HG03469 (cell line): ENCODE data around the gene TIGD4.

Experiments used
- ATAC-seq: cut with Tn5 transposase; IDR thresholded peaks from one replicate; pipeline ENCODE4 v1.9.1; 2021; ENCODE audit warnings: mild to moderate bottlenecking, moderate library complexity, moderate number of reproducible peaks; ENCODE audit not compliant: unreplicated experiment

TIGD4 gene

DNA sequence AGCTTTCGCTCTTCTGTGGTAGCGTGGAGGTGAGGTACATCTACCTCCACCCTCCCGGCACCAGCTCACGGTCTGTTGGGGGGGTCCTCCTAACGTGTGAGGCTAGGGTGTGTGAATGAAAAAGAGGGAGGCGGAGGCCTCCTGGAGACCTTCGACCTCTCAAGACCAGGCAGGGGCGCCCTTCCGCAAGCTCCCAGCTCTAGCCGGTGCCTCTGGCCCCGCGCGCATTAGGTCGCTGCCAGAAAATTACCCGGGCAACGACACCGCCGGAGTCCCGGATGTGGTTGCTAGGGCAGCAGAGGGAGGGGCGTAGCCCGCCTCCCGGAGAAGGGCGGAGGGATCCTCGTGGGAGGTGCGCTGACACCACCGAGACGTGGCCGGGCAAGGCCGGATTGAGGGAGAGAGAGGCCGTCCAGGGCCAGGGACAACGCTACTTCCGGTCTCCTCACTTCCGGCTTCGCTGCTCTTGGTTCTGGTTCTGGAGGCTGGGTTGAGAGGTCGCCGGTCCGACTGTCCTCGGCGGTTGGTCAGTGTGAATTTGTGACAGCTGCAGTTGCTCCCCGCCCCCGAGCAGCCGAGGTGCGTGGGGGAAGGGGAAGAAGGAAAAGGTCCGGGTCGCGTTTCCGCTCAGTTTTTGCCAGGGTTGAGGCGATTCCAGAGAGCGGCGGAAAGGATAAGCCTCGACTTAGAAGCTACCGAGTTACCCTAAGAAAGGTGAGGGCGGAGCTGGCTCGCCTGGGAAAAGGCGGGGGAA lies at the start of gene TIGD4, which contains the start of gene ARFIP1:
TIGD4 (minus strand) TSS at position 218 of the 754 bp plus-strand sequence. CDS start 8,726 bp downstream, outside the sequence.
ARFIP1 (plus strand) TSS at position 442 of the 754 bp plus-strand sequence. CDS start 49,680 bp downstream, outside the sequence.
- ATAC-seq, result peak; percentile 85

DNA sequence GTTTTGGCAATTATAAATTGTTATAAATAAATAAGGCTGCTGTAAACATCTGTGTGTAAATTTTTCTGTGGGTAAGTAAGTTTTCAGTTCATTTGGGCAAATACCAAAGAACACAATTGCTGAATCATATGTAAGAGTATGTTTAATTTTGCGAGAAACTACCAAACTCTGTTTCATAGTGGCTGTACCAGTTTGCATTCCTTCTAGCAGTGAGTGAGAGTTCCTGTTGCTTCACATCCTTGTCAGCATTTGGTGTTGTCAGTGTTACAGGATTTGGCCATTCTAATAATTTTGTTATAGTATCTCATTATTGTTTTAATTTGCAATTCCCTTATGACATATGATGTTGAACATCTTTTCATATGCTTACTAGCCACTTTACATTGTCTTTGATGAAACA lies 48.6 kb upstream of the TIGD4 start:
- ATAC-seq, result no peak

DNA sequence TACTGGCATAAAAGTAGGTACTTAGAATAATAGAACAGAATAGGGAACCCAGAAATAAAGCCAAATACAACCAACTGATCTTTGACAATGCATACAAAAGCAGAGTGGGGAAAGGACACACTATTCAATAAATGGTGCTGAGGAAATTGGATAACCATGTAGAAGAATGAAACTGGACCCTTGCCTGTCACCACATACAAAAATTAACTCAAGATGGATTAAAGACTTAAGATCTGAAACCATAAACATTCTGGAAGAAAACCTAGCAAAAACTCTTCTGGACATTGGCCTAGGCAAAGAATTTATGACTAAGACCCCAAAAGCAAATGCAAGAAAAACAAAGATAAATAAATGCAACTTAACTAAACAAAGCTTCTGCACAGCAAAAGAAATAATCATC lies 45.8 kb upstream of the TIGD4 start:
- no peak for ATAC-seq

DNA sequence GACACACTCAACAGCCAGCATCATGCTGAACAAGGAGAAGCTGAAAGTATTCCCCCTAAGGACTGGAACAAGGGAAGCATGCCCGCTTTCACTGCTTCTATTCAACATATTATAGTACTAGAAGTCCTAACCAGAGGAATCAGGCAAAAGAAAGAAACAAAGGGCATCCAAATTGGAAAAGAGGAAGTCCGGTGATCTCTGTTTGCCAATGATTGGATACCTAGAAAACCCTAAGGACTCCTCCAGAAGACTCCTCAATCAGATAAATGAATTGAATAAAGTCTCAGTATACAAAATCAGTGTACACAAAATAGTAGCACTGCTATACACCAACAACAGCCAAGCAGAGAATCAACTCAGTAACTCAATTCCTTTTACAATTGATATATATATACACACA lies 45.0 kb upstream of the TIGD4 start:
- ATAC-seq, result no peak

DNA sequence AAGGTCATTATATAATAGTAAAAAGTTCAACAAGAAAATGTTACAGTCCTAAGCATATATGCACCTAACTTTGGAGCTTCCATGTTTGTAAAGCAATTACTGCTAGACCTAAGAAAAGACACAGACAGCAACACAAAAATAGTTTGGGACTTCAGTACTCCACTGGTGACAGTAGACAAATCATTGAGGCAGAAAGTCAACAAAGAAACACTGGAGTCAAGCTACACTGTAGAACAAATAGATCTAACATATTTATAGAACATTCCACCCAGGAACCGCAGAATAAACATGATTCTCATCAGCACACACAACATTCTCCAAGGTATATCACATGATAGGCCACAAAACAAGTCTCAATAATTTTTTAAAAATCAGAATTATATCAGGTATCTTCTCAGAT lies 42.8 kb upstream of the TIGD4 start:
- ATAC-seq, result no peak

DNA sequence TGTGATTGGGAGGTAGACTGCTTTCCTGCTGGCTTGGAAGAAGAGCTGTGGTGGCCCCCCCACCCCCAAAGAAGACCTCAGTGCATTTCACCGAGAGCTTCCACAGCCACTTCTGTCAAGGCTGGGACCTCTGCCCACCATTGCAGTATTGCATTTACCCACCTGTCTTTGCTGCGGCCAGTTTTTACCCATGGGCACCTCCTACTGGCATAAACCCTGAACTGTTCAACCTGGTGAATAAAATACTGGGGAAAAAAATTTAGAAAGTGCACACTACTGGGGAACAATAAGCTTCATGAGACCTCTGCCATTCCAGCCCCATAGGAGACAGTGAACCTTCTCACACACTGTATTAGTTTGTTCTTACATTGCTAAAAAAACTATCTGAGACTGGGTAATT lies 40.5 kb upstream of the TIGD4 start:
- ATAC-seq, result no peak

DNA sequence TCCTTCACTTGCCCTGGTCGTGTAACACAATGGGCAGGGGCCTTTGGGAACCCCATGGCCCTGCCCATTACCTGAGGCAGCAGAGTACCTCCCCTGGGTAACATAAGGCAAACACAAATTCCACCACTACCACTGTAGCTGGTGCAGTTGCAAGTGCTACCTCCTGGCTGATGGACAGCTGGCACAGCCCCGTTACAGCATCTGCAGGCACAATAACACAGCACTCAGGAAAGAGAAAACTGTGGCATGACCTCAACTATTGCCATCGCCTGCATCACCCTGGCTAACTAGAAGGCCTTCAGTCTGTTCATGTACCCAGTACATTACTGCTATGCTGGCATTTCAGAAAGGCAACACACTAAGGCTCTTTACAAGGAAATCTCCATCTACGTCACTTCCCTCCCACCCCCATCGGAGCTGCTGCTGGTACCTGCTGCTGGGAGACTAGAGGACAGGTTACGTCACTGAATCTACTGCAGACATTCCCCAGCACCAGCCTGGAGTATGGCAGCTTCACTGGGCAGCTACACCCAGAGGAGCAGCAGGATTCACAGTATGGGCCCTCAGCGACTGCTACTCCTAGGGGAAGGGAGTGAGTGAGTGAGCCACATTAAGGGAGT lies 39.6 kb upstream of the TIGD4 start:
- no peak for ATAC-seq

DNA sequence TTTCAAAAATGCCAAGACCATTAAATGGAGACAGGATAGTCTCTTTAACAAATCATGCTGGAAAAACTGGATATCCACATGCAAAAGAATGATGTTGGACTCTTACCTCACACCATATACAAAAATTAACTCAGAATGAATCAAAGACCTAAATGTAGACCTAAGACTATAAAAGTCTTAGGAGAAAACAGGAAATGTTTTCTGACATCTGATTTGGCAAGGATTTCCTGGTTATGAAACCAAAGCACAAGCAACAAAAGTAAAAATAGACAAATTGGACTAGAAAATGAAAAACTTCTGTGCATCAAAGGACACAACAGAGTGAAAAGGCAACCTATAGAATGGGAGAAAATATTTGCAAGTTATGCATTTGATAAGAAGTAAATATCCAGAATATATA lies 37.8 kb upstream of the TIGD4 start:
- no peak for ATAC-seq

DNA sequence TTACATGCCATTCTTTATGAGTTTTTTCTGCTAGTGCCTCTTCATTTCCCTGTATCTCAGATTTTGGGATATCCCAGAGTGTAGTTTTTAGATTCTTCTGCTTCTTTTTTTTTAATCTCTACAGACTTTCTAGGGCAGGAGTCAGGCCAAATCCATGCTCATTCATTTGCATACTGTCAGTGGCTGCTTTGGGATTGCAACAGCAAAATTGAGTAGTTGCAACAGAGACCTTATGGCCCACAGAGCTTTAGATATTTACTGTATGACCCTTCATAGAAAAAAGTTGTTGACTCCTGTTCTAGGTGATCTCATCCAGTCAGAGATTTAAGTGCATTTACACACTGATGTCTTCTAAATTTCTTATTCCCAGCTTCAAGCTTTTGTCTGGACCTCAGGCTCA lies 35.5 kb upstream of the TIGD4 start:
- ATAC-seq, result no peak

DNA sequence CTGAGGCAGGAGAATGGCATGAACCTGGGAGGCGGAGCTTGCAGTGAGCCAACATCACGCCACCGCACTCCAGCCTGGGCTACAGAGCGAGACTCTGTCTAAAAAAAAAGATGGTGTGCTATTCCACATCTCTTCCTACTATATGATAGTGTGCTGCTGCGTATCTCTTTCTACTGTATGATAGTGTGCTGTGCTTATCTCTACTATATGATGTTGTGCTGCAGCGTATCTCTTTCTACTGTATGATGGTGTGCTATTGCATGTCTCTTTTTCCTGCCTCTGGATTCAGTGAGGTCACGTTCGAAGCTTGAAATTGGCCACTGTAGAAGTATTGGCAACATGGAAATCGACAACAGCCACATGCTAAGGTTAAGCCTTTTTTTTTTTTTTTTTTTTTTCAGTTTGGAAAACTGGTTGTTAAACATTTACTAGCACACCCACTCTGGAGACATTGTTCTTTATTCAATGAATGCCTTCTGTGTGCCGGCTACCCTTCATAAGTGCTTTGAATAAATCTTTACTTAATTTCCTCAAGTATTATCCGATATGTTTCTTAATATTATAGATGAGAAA lies 31.3 kb upstream of the TIGD4 start:
- ATAC-seq, result no peak

DNA sequence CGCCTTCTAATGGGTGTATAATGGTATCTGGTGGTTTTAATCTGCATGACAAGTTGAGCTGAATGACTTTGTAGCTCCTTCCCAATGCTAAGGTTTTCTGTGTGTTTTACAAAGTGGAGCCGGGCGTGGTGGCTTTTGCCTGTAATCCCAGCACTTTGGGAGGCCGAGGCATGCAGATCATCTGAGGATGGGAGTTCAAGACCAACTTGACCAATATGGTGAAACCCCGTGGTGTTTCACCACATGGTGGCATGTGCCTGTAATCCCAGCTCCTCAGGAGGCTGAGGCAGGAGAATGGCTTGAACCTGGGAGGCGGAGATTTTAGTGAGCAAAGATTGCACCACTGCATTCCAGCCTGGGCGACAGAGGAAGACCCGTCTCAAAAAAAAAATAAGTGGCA lies 29.1 kb upstream of the TIGD4 start:
- no peak for ATAC-seq

DNA sequence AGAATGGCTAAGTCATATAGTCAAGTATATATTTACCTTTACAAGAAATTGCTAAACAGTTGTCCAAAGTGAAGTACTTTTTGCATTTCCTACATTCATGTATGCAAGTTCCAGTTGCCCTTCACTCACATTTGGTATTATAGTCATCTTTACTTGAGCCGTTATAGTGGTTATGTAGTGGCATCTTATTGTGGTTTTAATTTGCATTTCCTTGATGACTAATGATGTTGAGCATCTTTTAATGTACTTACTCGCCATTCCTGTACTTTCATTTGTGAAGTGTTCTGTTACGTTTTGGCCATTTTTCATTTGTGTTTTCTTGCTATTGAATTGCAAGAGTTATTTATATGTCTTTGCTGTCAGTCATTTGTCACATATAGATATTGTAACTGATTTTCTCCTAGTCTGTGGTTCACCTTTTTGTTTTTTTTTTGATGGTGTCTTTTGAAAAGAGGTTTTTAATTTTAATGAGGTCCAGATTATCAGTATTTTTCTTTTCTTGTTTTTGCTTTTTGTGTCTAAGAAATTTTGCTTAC lies 27.8 kb upstream of the TIGD4 start:
- ATAC-seq, result no peak

DNA sequence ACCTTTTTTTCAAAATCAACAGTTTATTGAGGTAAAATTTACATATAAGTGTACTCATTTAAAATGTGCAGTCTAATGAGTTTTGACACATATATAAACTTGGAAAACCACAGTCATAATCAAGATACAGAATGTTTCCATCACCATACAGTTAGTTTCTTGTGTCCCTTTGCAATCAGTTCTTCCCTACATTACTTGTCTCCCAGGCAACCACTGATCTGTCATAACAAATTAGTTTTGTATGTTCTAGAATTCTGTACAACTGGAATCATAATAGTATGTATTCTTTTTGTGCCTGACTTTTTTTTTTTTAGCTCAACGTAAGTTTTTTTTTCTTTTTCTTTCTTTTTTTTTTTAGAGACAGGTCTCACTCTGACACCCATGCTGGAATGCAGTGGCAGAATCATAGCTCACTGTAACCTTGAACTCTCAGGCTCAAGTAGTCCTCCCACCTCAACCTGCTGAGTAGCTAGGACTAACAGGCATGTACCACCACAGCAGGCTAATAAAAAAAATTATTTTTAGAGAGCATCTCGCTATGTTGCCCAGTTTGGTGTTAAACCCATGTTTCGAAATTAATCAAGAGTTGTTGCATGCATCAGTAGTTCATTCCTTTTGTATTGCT lies 27.1 kb upstream of the TIGD4 start:
- ATAC-seq, result no peak

DNA sequence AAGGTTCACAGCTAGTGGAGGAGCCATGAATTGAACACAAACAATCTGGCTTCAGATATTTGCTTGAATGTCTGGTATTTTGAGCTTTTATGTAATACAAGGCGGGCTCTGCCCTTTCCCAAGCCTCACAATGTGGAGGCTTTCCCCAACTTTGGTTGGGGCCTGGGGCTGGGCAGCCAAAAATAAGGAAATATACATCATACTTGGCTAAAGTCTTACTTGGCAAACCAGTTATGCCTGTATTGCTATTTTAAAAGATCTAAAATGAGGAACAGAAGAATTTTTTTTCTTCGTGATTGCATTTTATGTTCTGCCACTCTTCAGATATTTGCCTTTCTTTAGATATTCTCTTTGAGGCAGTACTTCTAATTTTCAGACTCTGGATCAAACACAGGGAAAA lies 26.3 kb upstream of the TIGD4 start:
- ATAC-seq, result no peak

DNA sequence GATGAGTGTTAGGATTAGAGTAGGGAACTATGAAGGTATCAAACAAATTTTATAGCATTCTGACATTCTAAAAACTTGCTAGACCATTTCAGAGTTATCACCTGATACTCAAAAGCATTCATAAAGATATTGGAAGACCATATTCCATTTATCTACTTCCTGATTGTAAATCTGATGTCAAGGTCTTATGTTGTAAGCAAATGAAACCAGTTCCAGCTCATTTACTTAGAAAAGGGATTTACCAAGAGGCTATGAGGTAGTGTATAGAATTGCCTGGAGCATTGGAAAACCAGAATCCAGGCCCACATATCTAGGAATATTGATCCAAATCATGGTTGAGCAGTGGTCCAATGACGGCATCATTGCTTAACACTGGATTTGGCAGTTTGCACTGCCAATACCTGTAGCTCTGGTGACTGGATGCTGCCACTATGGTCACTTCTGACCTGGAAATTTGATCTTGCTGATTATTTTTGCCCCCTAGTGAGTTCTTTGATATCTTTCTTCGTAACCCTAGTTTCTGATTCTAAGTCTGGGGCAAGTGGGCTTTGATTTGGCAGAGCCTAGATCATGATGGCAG lies 25.6 kb upstream of the TIGD4 start:
- no peak for ATAC-seq

DNA sequence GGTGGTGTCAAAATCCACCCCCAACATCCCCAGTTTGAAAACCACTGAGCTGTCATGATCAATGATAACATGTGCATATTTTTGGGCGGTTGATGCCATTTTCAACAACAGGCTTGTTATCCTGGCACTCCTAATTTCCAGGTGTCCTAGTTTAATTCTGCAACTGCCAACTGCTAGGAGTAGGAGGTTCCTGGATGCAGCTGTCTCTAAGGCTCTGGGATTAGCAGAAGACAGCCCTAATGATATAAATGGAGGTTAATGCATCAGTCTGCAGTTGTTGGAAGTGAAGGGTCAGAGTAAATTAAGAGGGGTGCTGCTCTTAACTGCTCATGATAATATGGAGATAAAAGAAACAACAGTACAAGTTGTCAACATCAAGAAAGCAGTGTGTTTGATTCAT lies 24.0 kb upstream of the TIGD4 start:
- no peak for ATAC-seq

DNA sequence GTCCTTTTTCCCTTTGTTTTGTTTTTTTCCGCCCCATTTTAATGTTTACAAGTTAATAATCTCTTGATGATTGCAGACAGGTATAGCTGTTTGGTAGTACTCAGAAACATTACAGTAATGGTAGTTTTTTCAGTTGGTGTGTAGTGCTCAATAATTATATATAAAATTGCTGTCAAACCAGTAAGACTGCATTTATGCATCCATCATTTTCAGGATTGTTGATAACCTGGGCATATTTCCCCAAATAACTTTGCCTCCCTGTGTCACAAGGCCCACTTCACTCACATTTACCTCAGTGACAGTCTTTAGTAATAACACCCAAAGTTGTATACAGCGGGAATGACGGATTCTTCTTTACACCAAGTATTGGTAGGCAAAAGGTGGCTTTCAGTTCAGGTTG lies 16.4 kb upstream of the TIGD4 start:
- no peak for ATAC-seq

DNA sequence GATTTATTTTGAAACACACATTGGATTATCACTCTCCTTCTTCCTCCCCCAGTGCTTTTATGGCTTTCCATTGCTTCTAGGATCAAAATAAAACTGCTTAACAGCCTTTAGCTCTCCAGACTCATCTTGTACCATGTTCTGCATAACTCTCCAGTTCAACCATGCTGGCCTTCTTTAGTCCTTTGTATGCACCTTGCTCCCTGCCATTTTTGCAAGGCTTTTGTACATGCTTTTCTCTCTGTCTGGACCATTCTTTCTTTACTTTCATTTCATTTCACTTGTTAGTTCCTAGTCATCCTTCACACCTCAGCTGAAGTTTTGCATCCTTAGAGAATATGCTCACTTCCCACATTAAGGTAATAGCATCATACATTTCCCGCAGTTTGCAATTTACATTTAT lies 7.1 kb upstream of the TIGD4 start:
- no peak for ATAC-seq

DNA sequence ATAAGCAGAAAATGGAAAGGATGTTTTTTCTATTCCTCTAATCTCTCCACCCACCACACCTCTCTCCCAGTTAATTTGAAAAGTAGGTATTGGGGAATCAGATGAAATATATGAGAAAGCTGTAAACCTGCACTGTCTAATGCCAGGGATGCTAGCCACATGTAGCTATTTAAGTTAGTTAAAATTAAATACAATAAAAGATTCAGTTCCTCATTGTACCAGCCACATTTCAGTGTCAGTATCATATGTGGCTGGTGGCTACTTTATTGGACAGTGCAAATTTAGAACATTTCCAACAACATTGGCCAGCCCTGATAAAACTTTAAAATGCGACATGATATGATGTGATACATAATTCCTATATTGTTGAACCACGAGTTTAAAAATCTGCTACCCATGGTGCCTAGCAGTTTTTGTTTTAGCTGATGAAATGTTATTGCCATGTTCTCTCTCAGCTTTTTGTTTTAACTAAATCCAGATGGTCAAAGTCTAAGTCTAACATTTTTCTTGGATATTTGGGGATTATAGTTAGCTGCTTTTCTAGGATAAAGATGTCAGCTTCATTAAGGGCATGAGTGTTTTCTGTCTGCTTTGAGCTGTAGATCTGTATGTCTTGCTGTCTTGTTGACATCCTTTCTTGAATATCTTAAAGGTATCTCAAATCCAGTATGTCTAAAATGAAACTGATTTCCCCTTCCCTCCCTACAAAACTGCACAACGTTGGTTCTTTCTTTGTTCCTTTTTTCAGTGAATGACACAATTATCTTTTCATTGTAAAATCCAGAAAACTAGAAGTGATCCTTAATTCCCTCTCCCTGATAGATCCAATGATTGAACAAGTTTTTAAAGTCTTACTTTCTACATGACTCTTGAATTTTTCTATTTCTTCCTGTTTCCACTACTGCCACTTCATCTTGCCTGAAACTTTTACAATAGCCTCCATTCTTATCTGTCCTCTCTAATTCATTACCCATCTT lies 6.4 kb upstream of the TIGD4 start:
- no peak for ATAC-seq
